ENCODE results near the gene ADTRP. TPM values are rescaled to one million over a fixed set of nuclear protein-coding genes. Genes with fewer than 3 reads are reported as not detected.
A peak's percentile ranks its signal among the peaks of the same experiment; 100 is the strongest.

ADTRP gene
- total RNA-seq, 2 donors from 2014 or later = 1.0 TPM; not detected in 1

GRCh38 chr6:11775791-11776409, 2.7 kb downstream of the ADTRP start:
- Mint-ChIP-seq H3K4me1 (ENCODE audit: low read depth in 2 of 2) (no peaks in the 10 kb centered on the region), H3K27ac (no peak overlapping the region), H3K36me3 (no peaks in the 10 kb centered on the region), H3K4me3 (no peak overlapping the region), H3K9me3 (no peaks in the 10 kb centered on the region), H3K27me3 (peaks cover 14 to 16% of the 10 kb centered on the region in 2 donors)
- ATAC-seq (no peak), DNase-seq (ENCODE audit: low spot score) (no peak)

- DNase-seq (ENCODE audit: low spot score) = no peak
- H3K4me1 Mint-ChIP-seq (ENCODE audit: low read depth in 2 of 2) = no peaks in the 10 kb centered on the region
- H3K27ac Mint-ChIP-seq = no peak overlapping the region
- no peak for ATAC-seq
- H3K9me3 Mint-ChIP-seq = no peaks in the 10 kb centered on the region
- no peaks in the 10 kb centered on the region for H3K36me3 Mint-ChIP-seq
- no peak overlapping the region for H3K4me3 Mint-ChIP-seq
- peaks cover 14 to 18% of the 10 kb centered on the region in 2 donors for H3K27me3 Mint-ChIP-seq
Observed at GRCh38 chr6:11774426-11774825, 4.2 kb downstream of the ADTRP start.

DNA sequence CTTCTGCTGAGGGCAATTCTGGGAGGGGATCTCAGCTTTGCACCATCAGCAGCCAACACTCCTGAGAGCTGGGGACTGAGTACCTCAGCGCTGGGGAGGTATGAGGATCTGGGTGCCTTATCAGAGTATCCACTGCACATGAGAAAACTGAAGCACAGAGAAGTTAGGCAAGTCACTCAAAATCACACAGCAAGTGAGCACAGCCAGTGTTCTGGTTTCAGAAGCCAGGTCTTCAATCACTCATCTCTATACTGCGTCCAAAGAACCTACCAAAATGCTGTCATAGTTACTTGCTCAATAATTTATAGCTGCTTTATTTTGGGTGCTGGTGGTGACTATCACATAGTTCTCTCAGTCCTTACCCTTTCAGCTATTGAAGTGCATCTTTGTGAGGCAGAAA, 5.0 kb downstream of the ADTRP start:
- no peak overlapping the region for H3K27ac Mint-ChIP-seq
- H3K4me1 Mint-ChIP-seq (ENCODE audit: low read depth in 2 of 2) = no peaks in the 10 kb centered on the region
- peaks cover 20 to 21% of the 10 kb centered on the region in 2 donors for H3K27me3 Mint-ChIP-seq
- peak in 1 of 2 donors; percentile 20 for ATAC-seq
- no peaks in the 10 kb centered on the region for H3K36me3 Mint-ChIP-seq
- H3K4me3 Mint-ChIP-seq = no peak overlapping the region
- H3K9me3 Mint-ChIP-seq = no peaks in the 10 kb centered on the region
- no peak for DNase-seq (ENCODE audit: low spot score)

GRCh38 chr6:11773013-11773412, 5.6 kb downstream of the ADTRP start:
- no peaks in the 10 kb centered on the region for H3K9me3 Mint-ChIP-seq
- ATAC-seq = no peak
- H3K4me1 Mint-ChIP-seq (ENCODE audit: low read depth in 2 of 2) = no peaks in the 10 kb centered on the region
- no peak for DNase-seq (ENCODE audit: low spot score)
- H3K36me3 Mint-ChIP-seq = no peaks in the 10 kb centered on the region
- no peak overlapping the region for H3K4me3 Mint-ChIP-seq
- H3K27ac Mint-ChIP-seq = no peak overlapping the region
- peaks cover 19 to 24% of the 10 kb centered on the region in 2 donors for H3K27me3 Mint-ChIP-seq

- no peak for DNase-seq (ENCODE audit: low spot score)
- ATAC-seq = no peak
- no peaks in the 10 kb centered on the region for H3K9me3 Mint-ChIP-seq
- peaks cover 18 to 24% of the 10 kb centered on the region in 2 donors for H3K27me3 Mint-ChIP-seq
- H3K4me3 Mint-ChIP-seq = no peak overlapping the region
- no peaks in the 10 kb centered on the region for H3K4me1 Mint-ChIP-seq (ENCODE audit: low read depth in 2 of 2)
- no peaks in the 10 kb centered on the region for H3K36me3 Mint-ChIP-seq
- H3K27ac Mint-ChIP-seq = no peak overlapping the region
Observed at GRCh38 chr6:11772109-11772825, 6.3 kb downstream of the ADTRP start.

DNA sequence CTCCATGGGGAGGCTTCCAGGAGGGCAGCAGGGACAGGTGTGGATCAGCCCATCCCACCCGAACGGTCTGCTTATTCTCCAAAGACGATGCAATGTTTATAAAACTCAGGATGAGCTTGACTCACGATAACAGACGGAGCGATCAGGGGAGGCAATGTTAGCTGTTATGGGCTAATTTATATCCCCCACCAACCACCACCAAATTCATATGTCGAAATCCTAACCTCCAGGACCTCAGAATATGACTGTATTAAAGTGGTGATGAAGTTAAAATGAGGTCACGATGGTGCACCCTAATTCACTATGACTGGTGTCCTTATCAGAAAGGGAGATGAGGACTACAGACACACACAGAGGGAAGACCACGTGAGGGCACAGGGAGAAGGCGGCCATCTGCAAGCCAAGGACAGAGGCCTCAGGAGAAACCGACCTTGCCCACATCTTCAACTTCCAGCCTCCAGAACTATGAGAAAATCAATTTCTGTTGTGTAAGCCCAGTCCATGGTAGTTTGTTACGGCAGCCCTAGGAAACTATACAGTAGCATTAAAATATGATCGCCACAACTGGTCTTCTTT, 7.0 kb downstream of the ADTRP start:
- ATAC-seq (no peak), DNase-seq (ENCODE audit: low spot score) (no peak)
- no peak overlapping the region for H3K4me3 Mint-ChIP-seq
- H3K4me1 Mint-ChIP-seq (ENCODE audit: low read depth in 2 of 2) = no peaks in the 10 kb centered on the region
- no peak overlapping the region for H3K27ac Mint-ChIP-seq
- no peaks in the 10 kb centered on the region for H3K36me3 Mint-ChIP-seq
- no peaks in the 10 kb centered on the region for H3K9me3 Mint-ChIP-seq
- H3K27me3 Mint-ChIP-seq = peaks cover 18 to 24% of the 10 kb centered on the region in 2 donors

- DNase-seq (ENCODE audit: low spot score) (no peak), ATAC-seq (peak; percentile 10 to 26)
- Mint-ChIP-seq H3K4me1 (ENCODE audit: low read depth in 2 of 2) (no peaks in the 10 kb centered on the region), H3K27me3 (peaks cover 18 to 25% of the 10 kb centered on the region in 2 donors), H3K9me3 (no peaks in the 10 kb centered on the region), H3K36me3 (no peaks in the 10 kb centered on the region), H3K27ac (no peak overlapping the region), H3K4me3 (no peak overlapping the region)
Observed at GRCh38 chr6:11770546-11771466, 7.8 kb downstream of the ADTRP start.

DNA sequence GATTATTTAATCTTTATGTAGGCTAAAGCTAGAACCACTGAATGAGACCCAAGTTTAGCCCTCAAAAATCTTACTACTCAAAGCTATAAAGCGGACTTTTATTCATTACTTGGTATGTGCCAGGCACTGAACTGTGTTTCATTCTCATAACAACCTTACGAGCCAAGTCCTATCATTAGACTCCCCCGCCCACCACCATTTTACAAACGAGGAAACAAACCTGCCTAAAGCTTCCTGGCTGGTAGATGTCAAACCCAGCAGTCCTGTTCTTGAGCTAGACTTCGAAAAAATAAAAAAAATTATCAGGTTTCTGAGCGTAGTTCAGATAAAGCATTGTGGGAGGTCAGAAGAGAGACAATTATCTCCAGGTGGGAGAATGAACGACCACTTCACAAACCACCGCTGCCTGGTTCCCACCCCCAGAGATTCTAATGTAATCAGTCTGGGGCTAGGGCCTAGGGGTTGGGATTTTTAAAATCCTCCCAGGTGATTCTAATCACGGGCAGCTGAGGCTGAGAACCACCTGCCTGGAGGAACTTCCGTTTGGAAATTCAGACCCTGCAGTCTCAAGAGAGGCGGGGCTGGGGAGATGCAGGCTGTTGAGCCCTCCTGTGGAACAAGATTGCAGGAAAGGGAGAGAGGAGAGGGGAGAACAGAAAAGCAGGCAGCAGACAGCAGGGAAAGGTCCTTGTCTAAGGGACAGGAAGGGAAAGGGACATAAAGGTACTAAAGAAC, 8.6 kb downstream of the ADTRP start:
- H3K36me3 Mint-ChIP-seq = no peaks in the 10 kb centered on the region
- no peaks in the 10 kb centered on the region for H3K4me1 Mint-ChIP-seq (ENCODE audit: low read depth in 2 of 2)
- H3K9me3 Mint-ChIP-seq = no peaks in the 10 kb centered on the region
- no peak overlapping the region for H3K27ac Mint-ChIP-seq
- DNase-seq (ENCODE audit: low spot score) (no peak), ATAC-seq (no peak)
- H3K4me3 Mint-ChIP-seq = no peak overlapping the region
- peaks cover 18 to 22% of the 10 kb centered on the region in 2 donors for H3K27me3 Mint-ChIP-seq

DNA sequence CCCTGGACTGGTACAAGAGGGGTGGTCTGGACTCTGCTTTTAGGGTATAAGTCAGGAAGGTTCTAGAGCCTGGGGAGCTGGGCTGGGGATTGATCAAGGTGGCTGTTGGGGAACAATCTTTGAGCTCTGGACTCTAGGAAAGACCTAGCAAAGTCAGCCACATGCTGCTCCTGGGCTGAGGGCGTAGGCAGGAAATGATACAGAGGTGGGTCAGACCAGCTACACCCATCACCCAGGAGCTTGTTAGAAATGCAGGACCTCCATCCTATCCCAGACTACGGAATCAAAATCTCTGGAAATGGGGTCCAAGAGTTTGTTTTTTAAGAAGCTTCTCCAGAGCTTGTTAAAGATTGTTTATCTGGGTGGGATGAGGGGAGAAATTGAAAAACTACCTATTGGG, 9.4 kb downstream of the ADTRP start:
- no peaks in the 10 kb centered on the region for H3K9me3 Mint-ChIP-seq
- H3K27ac Mint-ChIP-seq = no peak overlapping the region
- ATAC-seq (no peak), DNase-seq (ENCODE audit: low spot score) (no peak)
- no peak overlapping the region for H3K4me3 Mint-ChIP-seq
- peaks cover 18 to 24% of the 10 kb centered on the region in 2 donors for H3K27me3 Mint-ChIP-seq
- no peaks in the 10 kb centered on the region for H3K36me3 Mint-ChIP-seq
- H3K4me1 Mint-ChIP-seq (ENCODE audit: low read depth in 2 of 2) = no peaks in the 10 kb centered on the region

- DNase-seq (ENCODE audit: low spot score) (no peak), ATAC-seq (no peak)
- Mint-ChIP-seq H3K9me3 (no peaks in the 10 kb centered on the region), H3K36me3 (no peaks in the 10 kb centered on the region), H3K27me3 (peaks cover 21 to 29% of the 10 kb centered on the region in 2 donors), H3K4me3 (no peak overlapping the region), H3K4me1 (ENCODE audit: low read depth in 2 of 2) (no peaks in the 10 kb centered on the region), H3K27ac (no peak overlapping the region)
Observed at GRCh38 chr6:11767978-11768756, 10.4 kb downstream of the ADTRP start.

DNA sequence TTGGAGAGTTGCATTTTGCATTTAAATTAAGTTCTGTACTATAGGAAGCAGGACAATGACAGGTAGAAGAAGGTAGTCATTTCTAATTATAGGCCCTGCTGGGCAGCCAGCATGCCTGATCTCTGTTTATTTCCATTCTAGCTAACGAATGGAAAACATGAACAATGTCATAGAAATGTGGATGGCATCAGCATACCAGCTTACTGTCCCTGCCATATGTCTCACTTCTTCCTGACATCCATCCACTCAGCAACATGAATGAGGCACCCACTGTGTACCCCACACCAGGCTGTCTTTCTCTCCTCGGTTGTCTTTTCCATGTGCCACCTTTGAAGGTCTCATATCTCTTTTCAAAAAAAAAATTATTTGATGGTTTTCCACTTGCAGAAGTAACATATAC, 11.1 kb downstream of the ADTRP start:
- ATAC-seq = no peak
- H3K4me1 Mint-ChIP-seq (ENCODE audit: low read depth in 2 of 2) = no peaks in the 10 kb centered on the region

DNA sequence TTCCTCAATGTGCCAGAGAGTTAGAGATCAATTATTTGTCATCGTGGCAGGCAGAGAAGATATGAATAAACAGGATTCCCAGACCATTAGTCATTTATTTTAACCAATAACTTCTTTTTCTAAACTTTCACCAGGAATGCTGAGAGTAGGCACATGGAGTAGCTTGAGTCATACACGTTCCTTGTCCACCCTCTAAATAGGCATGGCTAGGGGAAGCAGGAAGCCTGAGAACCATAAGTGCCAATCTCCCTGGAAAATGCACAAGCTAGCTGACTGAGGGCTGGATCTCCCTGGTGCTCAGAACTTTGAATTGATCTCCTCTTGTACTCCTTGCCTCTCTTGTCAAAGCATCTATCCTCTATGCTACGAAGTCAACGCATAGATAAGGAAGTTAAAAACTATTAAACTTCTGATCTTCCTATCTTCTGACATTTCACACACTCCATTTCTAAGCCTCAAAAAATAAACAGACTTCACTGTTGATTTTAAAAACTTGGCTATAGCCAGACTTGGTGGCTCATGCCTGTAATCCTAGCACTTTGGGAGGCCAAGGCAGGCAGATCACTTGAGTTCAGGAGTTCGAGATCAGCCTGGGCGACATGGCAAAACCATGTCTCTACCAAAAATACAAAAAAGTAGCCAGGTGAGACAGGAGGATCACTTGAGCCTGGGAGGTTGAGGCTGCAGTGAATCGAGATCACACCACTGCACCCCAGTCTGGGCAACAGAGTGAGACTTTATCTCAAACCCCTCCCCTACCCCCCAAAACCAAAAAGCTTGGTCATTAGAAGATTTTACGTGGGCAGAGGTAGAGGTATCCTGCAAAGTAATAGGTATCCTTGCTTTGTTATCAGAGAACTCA, 11.8 kb downstream of the ADTRP start:
- ATAC-seq = no peak
- Mint-ChIP-seq H3K4me1 (ENCODE audit: low read depth in 2 of 2) (no peaks in the 10 kb centered on the region), H3K27ac (no peak overlapping the region), H3K27me3 (peaks cover 23% of the 10 kb centered on the region in 2 donors), H3K4me3 (no peak overlapping the region), H3K9me3 (no peaks in the 10 kb centered on the region), H3K36me3 (no peaks in the 10 kb centered on the region)
- DNase-seq (ENCODE audit: low spot score) = no peak

More for the DNA sequence above, 11.1 kb downstream of the ADTRP start:
- no peaks in the 10 kb centered on the region for H3K36me3 Mint-ChIP-seq
- H3K27ac Mint-ChIP-seq = no peak overlapping the region
- peaks cover 22 to 25% of the 10 kb centered on the region in 2 donors for H3K27me3 Mint-ChIP-seq
- no peak overlapping the region for H3K4me3 Mint-ChIP-seq
- H3K9me3 Mint-ChIP-seq = no peaks in the 10 kb centered on the region
- DNase-seq (ENCODE audit: low spot score) = no peak
